Fibroblast of mammary gland (primary cell): ENCODE data around the gene ARHGEF11.

Source experiments
- DNase-seq: peaks from one replicate; pipeline ENCODE4 v3.0.0-alpha.2; 2010; ENCODE audit warnings: low read depth
- H3K4me3 ChIP-seq: 2 replicates; pipeline ENCODE4 v1.5.1; 2011; ENCODE audit warnings: low read depth, mild to moderate bottlenecking, low read length, moderate library complexity; ENCODE audit not compliant: control insufficient read depth
- TF ChIP-seq, protein P1 (sequence below): conservative IDR thresholded peaks from 2 replicates; pipeline ENCODE4 v1.5.1; 2011; ENCODE audit warnings: low read depth, low read length, inconsistent platforms; ENCODE audit not compliant: control insufficient read depth, insufficient read depth

The ARHGEF11 gene

DNA sequence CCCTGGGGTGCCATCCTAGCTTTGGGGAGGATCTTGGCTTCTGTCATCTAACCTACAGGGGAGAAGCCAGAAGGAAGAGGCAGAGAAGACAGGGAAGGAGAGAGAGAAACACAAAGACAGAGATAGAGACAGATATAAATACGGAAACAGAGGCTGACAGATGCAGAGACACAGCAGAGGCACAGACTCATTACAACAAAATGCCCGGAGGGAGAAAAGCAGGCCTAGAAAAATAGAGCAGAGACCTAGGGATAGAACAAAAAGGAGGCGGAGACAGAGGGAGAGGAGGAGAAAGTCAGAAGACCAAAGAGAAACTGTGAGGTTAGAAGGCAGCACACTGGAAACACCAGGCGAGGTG lies 150.1 kb downstream of the ARHGEF11 start:
- no peak for DNase-seq
- TF ChIP-seq, protein P1, sequence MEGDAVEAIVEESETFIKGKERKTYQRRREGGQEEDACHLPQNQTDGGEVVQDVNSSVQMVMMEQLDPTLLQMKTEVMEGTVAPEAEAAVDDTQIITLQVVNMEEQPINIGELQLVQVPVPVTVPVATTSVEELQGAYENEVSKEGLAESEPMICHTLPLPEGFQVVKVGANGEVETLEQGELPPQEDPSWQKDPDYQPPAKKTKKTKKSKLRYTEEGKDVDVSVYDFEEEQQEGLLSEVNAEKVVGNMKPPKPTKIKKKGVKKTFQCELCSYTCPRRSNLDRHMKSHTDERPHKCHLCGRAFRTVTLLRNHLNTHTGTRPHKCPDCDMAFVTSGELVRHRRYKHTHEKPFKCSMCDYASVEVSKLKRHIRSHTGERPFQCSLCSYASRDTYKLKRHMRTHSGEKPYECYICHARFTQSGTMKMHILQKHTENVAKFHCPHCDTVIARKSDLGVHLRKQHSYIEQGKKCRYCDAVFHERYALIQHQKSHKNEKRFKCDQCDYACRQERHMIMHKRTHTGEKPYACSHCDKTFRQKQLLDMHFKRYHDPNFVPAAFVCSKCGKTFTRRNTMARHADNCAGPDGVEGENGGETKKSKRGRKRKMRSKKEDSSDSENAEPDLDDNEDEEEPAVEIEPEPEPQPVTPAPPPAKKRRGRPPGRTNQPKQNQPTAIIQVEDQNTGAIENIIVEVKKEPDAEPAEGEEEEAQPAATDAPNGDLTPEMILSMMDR: no peak
- no peak overlapping the region for H3K4me3 ChIP-seq

GRCh38 chr1:156894711-156895454 lies 150.7 kb downstream of the ARHGEF11 start:
- DNase-seq: peak; percentile 45

DNA sequence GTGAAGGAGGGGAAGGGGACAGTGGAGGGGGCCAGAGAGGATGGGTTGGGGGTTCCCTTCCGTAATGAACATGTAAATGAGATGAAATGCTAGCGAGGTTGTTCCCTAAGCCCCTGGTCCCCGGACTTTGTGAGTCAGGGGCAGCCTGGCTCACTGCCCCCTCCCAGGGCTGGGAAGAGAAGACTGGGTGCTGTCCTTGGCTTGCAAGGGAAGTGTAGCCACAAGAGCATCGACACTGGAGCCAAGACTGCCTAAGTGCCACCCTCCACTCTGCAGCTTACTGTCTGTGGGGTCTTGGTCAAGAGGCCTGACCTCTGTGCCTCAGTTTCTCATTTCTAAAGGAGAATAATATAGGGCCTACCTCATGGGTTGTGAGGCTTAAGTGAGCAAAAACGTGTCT lies 151.5 kb downstream of the ARHGEF11 start:
- TF ChIP-seq, protein P1: no peak
- no peak for DNase-seq
- peak overlapping the region; percentile 51 for H3K4me3 ChIP-seq

More at GRCh38 chr1:156894711-156895454, 150.7 kb downstream of the ARHGEF11 start:
- TF ChIP-seq, protein P1: no peak
- peak overlapping the region; percentile 51 for H3K4me3 ChIP-seq

- no peak for DNase-seq
- peak within 1 kb of the TSS; percentile 51 for H3K4me3 ChIP-seq
Measured at GRCh38 chr1:156893048-156893953, 152.2 kb downstream of the ARHGEF11 start, which contains the start of gene PEAR1. TSS of gene PEAR1 (plus strand) at chr1:156893718. CDS start at chr1:156903927, 10,209 bp downstream.

GRCh38 chr1:156892190-156893047 lies 153.1 kb downstream of the ARHGEF11 start:
- peak overlapping the region; percentile 17 for H3K4me3 ChIP-seq
- peak; percentile 83 for DNase-seq
- TF ChIP-seq, protein P1: peak; percentile 72

More at GRCh38 chr1:156893048-156893953, 152.2 kb downstream of the ARHGEF11 start, which contains the start of gene PEAR1:
- TF ChIP-seq, protein P1: no peak
